ENCODE results near the gene KIF3A.

Gene KIF3A

GRCh38 chr5:132771503-132771998, 34.2 kb upstream of the KIF3A start:
- DNase-seq (ENCODE audit: low read depth in 4 of 4, low spot score in 1 of 4), result no peak

- DNase-seq (ENCODE audit: low read depth in 4 of 4, low spot score in 1 of 4), result no peak
Measured at GRCh38 chr5:132770476-132771159, 33.3 kb upstream of the KIF3A start.

GRCh38 chr5:132768485-132768868, 31.1 kb upstream of the KIF3A start:
- no peak for DNase-seq (ENCODE audit: low read depth in 4 of 4, low spot score in 1 of 4)

GRCh38 chr5:132767150-132767549, 29.8 kb upstream of the KIF3A start:
- no peak for DNase-seq (ENCODE audit: low read depth in 4 of 4, low spot score in 1 of 4)

GRCh38 chr5:132766806-132767055, 29.4 kb upstream of the KIF3A start:
- DNase-seq (ENCODE audit: low read depth in 4 of 4, low spot score in 1 of 4), result no peak

- DNase-seq (ENCODE audit: low read depth in 4 of 4, low spot score in 1 of 4), result no peak
Measured at GRCh38 chr5:132766020-132766805, 28.9 kb upstream of the KIF3A start.

GRCh38 chr5:132765311-132766019, 28.1 kb upstream of the KIF3A start:
- DNase-seq (ENCODE audit: low read depth in 4 of 4, low spot score in 1 of 4), result no peak

- DNase-seq (ENCODE audit: low read depth in 4 of 4, low spot score in 1 of 4), result no peak
Measured at GRCh38 chr5:132764671-132765238, 27.4 kb upstream of the KIF3A start.

- DNase-seq (ENCODE audit: low read depth in 4 of 4, low spot score in 1 of 4), result no peak
Measured at GRCh38 chr5:132764051-132764450, 26.7 kb upstream of the KIF3A start.

GRCh38 chr5:132763181-132764036, 26.1 kb upstream of the KIF3A start:
- DNase-seq (ENCODE audit: low read depth in 4 of 4, low spot score in 1 of 4), result no peak

GRCh38 chr5:132762246-132763000, 25.1 kb upstream of the KIF3A start:
- no peak for DNase-seq (ENCODE audit: low read depth in 4 of 4, low spot score in 1 of 4)

- DNase-seq (ENCODE audit: low read depth in 4 of 4, low spot score in 1 of 4), result no peak
Measured at GRCh38 chr5:132761321-132762240, 24.2 kb upstream of the KIF3A start.

GRCh38 chr5:132760601-132761317, 23.4 kb upstream of the KIF3A start:
- no peak for DNase-seq (ENCODE audit: low read depth in 4 of 4, low spot score in 1 of 4)

GRCh38 chr5:132760049-132760420, 22.7 kb upstream of the KIF3A start:
- DNase-seq (ENCODE audit: low read depth in 4 of 4, low spot score in 1 of 4), result no peak

- DNase-seq (ENCODE audit: low read depth in 4 of 4, low spot score in 1 of 4), result no peak
Measured at GRCh38 chr5:132759114-132760048, 22.0 kb upstream of the KIF3A start.

GRCh38 chr5:132758451-132758850, 21.1 kb upstream of the KIF3A start:
- no peak for DNase-seq (ENCODE audit: low read depth in 4 of 4, low spot score in 1 of 4)

- no peak for DNase-seq (ENCODE audit: low read depth in 4 of 4, low spot score in 1 of 4)
Measured at GRCh38 chr5:132756542-132756941, 19.2 kb upstream of the KIF3A start.
